SIG-M5 treated with dmso at 0.1 percent for 504 hours (cell line): ENCODE data around the gene UBE2E2.
"Not testable (repeated sequence)": the region's sequence is repeated elsewhere in the genome, so short reads cannot be mapped to it uniquely, and the experiment has no call there.

ENCODE experiments used
- DNase-seq: peaks from one replicate; lab custom pipeline; 2025; ENCODE audit not compliant: unreplicated experiment; lab: John Stamatoyannopoulos, UW

The UBE2E2 gene

GRCh38 chr3:23320586-23321570 lies 117.8 kb downstream of the UBE2E2 start:
- DNase-seq = peak; percentile 33

DNA sequence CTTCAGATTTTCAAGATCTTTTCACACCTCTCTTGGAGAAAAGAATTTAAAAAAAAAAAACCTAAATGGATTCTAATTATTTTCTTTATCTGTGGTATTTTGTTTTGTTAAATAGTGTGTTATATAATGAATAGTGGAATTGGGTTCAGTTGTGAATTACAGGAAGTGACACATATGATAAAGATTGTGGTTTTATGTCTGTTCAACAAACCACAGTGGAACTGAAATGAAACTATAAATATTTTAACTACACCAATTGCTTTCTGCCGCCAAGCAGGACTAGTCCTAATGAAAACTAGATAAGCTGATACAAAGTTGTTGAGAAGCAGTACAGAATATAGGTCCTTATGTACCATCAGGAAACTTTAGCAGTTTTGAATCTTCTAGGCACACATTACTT lies 121.6 kb downstream of the UBE2E2 start:
- DNase-seq = peak; percentile 42

- DNase-seq = no peak
Measured at GRCh38 chr3:23325466-23326065, 122.4 kb downstream of the UBE2E2 start.

GRCh38 chr3:23329471-23330105 lies 126.5 kb downstream of the UBE2E2 start:
- DNase-seq = peak; percentile 10

DNA sequence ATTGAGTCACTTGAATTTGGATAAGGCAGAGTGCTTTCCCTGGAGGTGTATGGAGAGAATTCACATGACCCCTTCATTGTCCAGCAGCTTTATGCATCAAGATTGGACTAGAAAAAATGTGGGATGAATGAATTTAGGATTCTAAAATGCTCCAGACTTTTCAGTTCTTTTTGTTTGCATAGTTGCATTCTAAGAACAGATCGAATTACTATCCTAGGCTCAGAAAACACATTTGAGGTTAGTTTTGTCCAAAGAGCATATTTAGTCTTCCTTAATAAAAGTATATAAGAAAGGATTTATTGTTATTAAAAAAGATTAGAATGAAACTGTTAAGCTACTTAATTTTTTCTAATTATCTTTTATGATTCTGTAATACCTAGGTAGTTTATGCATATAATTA lies 127.4 kb downstream of the UBE2E2 start:
- DNase-seq = no peak

- DNase-seq = no peak
Measured at GRCh38 chr3:23331141-23331935, 128.2 kb downstream of the UBE2E2 start.

- DNase-seq = no peak
Measured at GRCh38 chr3:23333633-23334032, 130.5 kb downstream of the UBE2E2 start.

- not testable (repeated sequence) for DNase-seq
Measured at GRCh38 chr3:23336853-23337252, 133.7 kb downstream of the UBE2E2 start.

DNA sequence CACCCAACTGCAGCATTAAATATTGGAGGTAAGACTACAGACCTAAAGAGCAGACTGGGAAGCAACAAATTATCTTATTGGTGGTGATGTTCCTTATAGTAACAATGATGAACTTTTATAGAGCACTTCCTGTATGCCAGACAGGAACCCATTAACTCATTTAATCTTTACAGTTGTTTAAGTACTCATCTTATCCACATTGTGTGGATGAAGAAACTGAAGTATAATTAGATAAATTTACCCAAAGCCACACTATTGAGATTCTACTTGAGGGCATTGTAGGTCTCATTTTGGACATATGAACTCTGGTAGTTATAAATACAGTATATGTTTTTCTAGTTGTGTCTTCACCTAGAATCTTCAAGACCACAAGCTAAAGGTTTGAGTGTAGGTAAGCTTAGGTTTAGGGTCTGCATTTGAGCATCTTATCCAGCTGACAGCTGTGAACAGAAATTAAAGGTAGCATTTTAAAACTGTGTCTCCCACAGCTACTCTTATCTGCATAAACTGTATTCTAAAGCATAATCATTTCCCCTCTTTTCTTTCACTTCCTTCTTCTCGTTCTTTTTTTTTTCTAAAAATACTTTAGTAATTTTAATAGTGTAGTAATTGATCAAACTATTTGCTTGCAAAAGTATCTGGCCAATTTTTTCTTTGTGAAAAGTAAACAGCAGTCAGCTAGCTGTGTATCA lies 138.2 kb downstream of the UBE2E2 start:
- peak; percentile 63 for DNase-seq

DNA sequence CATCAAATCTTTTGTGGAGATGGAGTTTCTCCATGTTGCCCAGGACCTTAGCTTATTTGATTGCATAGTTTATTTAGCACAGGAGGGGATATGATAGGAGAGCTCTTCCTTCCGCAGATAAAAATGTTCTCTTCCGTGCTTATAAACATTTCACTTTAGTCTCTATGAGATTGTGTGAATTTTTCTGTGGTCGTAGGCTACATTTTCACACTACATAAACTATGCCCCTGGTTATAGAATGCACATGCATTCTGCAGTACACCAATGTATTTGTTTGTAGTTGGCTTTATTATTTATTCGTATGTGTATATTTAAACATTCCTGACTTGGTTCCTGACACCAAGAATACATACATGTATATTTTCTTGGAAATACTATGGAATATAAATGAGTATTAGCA lies 139.2 kb downstream of the UBE2E2 start:
- DNase-seq = no peak

- DNase-seq = no peak
Measured at GRCh38 chr3:23343509-23343908, 140.4 kb downstream of the UBE2E2 start.

DNA sequence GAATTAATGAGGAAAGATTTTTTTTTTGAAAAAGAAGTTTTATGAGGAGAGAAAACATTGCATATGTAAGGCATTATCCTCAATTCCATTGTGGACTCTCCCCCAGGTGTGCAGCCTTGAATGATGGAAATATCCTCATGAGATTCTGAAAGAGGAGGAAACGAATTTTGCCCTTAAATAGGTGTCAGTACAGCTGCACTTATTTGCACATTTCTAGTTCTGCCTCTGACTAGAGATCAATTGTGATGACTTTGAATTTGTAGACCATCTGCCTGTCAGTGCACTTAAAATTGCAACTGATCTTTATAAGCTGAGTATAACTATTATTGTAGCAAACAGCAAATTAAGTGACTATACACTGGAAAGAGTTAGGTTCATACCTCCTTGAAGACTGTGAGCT lies 141.8 kb downstream of the UBE2E2 start:
- DNase-seq = no peak

DNA sequence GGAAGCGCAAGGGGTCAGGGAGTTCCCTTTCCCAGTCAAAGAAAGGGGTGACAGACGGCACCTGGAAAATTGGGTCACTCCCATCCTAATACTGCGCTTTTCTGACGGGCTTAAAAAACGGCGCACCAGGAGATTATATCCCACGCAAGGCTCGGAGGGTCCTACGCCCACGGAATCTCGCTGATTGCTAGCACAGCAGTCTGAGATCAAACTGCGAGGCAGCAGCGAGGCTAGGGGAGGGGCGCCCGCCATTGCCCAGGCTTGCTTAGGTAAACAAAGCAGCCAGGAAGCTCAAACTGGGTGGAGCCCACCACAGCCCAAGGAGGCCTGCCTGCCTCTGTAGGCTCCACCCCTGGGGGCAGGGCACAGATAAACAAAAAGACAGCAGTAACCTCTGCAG lies 146.3 kb downstream of the UBE2E2 start:
- DNase-seq = not testable (repeated sequence)

DNA sequence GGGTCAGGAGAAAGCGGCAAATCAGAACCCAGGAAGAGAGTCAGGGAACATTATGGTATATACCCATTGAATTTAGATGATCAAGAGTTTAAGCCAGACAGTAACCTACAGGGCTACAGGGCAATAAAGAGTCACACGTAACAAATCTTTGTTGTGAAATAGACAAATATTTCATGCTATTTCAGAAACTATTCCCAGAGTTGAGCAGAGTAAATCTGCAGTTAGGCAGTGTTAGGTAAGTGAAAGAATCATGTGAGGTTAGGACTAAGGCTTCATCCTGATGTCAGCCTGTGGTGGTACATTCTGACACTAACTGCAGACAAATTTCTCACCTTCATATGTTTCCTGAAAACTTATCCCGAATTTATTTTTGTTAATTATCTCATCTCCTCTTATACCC lies 153.0 kb downstream of the UBE2E2 start:
- no peak for DNase-seq

DNA sequence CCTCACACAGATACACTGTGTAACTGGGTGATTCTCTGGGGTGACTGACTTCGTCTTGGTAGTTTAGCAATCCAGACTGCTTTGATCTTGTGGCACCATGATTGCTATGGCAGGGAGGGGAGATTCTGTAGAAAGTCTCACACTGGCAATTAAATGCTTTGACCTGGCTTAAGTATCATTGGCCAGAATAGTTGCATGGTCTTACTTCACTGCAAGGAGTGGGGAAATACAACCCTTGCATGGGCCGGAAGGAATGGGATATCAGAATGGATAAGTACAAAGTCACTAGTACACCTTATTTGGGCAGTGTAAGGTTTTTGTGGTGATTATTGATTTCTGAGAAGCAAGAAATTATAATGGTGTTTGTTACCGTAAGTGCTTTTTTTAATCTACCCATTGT lies 153.8 kb downstream of the UBE2E2 start:
- DNase-seq = no peak

GRCh38 chr3:23359116-23359515 lies 156.0 kb downstream of the UBE2E2 start:
- no peak for DNase-seq

- no peak for DNase-seq
Measured at GRCh38 chr3:23365066-23365465, 161.9 kb downstream of the UBE2E2 start.

DNA sequence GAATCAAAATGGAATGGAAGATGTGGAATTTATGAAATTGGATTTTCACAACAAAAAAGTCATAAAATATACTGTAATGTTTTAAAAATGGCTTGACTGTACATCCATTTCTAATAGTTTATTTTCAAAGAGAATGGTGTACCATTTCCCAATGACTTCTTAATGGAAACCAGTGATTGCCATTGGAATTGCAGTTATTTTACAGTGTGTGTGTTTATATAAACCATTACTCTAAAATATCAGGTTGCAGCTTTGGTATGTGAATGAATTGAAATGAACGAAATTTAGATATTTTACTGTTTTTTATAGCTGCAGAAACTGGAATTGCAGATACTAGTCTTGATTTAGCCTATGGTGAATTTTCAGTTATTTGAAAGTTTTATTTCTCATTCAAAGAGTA lies 165.6 kb downstream of the UBE2E2 start:
- no peak for DNase-seq

DNA sequence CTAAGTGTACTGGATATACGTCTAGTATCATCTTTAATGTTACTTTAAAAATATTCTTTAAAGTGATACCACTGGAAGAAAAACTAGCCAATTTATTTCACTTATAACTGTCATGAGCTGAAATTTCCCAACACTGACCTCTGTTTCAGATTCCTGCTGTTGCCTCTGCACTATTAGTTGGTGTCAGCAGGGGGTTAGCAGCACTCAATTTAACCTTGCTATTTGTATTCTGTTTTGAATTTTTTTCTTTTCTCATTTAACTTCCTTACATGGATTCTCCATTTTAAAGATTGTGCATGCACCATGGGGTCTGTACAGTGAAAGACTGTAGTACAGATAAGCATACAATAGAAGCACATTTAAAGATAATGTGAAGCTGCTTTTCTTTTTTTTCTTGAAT lies 169.2 kb downstream of the UBE2E2 start:
- DNase-seq = peak; percentile 9

DNA sequence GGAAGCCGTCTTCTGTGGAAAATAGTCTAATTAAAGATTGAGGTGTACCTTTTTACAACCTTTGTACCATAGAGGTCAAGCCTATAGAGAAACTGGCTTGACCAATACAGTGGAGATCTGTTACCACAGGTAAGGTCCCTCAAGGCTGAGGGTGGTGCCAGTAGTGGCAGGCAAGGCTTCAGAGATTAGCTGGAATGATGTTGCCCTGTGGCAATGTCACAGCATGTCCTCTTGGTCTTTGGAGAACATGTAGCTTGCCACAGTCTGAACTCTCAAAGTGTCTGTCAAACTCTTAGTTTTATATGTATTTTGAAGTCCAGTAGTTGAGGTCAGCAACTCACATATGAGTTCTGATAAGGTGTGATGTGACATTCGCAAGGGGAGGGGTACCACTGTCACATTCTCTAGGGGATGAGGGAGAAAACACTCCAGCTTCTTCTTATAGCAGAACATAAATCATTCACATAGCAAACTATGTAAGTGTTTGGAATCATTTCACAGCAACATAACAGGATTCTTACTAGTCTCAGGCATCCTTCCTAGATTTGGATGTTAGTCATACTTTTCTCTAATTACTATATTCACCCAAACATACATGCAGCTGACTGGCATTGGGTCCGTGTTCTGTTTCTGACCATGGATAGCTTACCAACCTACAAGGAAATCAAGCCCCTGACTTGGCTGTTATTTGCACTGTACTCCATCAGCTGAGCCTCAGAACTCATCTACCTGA lies 173.6 kb downstream of the UBE2E2 start:
- DNase-seq = no peak
